Measurements from ENCODE around the gene ATP6V1F. TPM values are rescaled to one million over a fixed set of nuclear protein-coding genes. Genes with fewer than 3 reads are reported as not detected.

ATP6V1F gene
- polyA plus RNA-seq, 1 donor (not counting 4 experiments of a cell fraction or from before 2014, with no cell fraction given), result 263 TPM

DNA sequence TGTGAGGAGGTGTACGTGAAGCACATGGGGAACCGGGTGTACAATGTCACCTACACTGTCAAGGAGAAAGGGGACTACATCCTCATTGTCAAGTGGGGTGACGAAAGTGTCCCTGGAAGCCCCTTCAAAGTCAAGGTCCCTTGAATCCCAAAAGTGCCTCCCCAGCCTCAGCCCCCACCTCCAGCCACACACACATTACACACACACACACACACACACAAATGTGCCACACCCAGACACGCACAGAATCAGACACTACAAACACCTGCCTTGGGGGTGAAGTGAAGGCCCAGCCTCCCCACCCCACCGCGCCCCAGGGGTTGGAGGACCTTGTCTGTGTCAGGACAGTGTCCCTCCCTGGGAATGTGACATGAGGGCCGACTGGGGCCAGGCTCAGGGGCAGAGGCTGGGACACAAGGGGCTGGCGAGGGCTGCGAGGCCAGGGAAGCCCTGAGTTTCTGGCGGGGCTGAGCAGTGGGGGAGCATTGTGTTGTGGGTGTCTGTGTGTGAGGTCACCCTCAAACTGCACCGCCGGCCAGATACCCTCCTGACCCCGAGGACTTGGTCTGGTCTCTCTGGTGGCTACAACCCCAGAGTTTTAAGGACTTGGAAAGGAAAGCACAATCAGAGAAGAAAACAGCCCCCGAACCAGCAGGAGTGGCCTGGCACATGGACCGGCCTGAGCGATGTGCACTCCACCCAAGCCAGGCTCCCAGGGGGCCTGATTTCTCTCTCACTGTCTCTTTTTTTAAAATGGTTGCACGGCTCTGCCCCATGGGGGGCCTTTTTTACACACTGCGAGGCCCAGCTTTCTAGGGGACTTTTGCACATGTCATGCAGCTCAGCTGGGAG is 4.0 kb upstream of the ATP6V1F start:
- H3K9me3 ChIP-seq (ENCODE audit: control insufficient read depth, low read depth, low read length), result no peaks in the 10 kb centered on the region
- H3K4me3 ChIP-seq (ENCODE audit: control insufficient read depth in 2 of 3, extremely low read depth in 1 of 3, insufficient read depth in 2 of 3, low read depth in 1 of 3, low read length in 3 of 3), result no peak overlapping the region
- no peaks in the 10 kb centered on the region for H3K9me1 ChIP-seq (ENCODE audit: control insufficient read depth, extremely low read depth, insufficient read depth, low read length)
- H3K27me3 ChIP-seq (ENCODE audit: control insufficient read depth, extremely low read depth, insufficient read depth, low read length), result no peaks in the 10 kb centered on the region
- FAIRE-seq (no peak), DNase-seq (ENCODE audit: low read depth, low spot score) (no peak)
- H4K20me1 ChIP-seq (ENCODE audit: control insufficient read depth, extremely low read depth, insufficient read depth, low read length), result no peaks in the 10 kb centered on the region
- H3K9ac ChIP-seq (ENCODE audit: control insufficient read depth, extremely low read depth, insufficient read depth, low read length), result no peak overlapping the region
- H2AFZ ChIP-seq (ENCODE audit: control insufficient read depth, low read length), result no peak overlapping the region
- no peak overlapping the region for H3K4me2 ChIP-seq (ENCODE audit: control insufficient read depth, extremely low read depth, insufficient read depth, low read depth, low read length)
- dilution Hi-C loops (cut with MboI; ENCODE audit: extremely low pct_ligation_motif_present, low sequenced_read_pairs), result no loop called here
- H3K27ac ChIP-seq (ENCODE audit: control insufficient read depth, insufficient read depth, low read length), result no peak overlapping the region
- H3K36me3 ChIP-seq (ENCODE audit: control insufficient read depth in 2 of 2, extremely low read depth in 1 of 2, insufficient read depth in 2 of 2, low read length in 2 of 2), result no peaks in the 10 kb centered on the region
- peaks cover 6% of the 10 kb centered on the region for H3K4me1 ChIP-seq (ENCODE audit: control insufficient read depth, extremely low read depth, insufficient read depth, low read length)
- TF ChIP-seq EZH2 (IDR thresholded peaks at IDR 0.05; ENCODE audit: low read length), result no peak
- TF ChIP-seq, protein P1, sequence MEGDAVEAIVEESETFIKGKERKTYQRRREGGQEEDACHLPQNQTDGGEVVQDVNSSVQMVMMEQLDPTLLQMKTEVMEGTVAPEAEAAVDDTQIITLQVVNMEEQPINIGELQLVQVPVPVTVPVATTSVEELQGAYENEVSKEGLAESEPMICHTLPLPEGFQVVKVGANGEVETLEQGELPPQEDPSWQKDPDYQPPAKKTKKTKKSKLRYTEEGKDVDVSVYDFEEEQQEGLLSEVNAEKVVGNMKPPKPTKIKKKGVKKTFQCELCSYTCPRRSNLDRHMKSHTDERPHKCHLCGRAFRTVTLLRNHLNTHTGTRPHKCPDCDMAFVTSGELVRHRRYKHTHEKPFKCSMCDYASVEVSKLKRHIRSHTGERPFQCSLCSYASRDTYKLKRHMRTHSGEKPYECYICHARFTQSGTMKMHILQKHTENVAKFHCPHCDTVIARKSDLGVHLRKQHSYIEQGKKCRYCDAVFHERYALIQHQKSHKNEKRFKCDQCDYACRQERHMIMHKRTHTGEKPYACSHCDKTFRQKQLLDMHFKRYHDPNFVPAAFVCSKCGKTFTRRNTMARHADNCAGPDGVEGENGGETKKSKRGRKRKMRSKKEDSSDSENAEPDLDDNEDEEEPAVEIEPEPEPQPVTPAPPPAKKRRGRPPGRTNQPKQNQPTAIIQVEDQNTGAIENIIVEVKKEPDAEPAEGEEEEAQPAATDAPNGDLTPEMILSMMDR (optimal IDR thresholded peaks at IDR 0.05 in 1 of 3, IDR thresholded peaks at IDR 0.05 in 1 of 3, conservative IDR thresholded peaks at IDR 0.05 in 1 of 3; ENCODE audit: extremely low read depth in 1 of 3, insufficient read depth in 2 of 3, low read length in 3 of 3), result no peak
- H3K79me2 ChIP-seq (ENCODE audit: control insufficient read depth, insufficient read depth, low read length), result peaks cover 9% of the 10 kb centered on the region

DNA sequence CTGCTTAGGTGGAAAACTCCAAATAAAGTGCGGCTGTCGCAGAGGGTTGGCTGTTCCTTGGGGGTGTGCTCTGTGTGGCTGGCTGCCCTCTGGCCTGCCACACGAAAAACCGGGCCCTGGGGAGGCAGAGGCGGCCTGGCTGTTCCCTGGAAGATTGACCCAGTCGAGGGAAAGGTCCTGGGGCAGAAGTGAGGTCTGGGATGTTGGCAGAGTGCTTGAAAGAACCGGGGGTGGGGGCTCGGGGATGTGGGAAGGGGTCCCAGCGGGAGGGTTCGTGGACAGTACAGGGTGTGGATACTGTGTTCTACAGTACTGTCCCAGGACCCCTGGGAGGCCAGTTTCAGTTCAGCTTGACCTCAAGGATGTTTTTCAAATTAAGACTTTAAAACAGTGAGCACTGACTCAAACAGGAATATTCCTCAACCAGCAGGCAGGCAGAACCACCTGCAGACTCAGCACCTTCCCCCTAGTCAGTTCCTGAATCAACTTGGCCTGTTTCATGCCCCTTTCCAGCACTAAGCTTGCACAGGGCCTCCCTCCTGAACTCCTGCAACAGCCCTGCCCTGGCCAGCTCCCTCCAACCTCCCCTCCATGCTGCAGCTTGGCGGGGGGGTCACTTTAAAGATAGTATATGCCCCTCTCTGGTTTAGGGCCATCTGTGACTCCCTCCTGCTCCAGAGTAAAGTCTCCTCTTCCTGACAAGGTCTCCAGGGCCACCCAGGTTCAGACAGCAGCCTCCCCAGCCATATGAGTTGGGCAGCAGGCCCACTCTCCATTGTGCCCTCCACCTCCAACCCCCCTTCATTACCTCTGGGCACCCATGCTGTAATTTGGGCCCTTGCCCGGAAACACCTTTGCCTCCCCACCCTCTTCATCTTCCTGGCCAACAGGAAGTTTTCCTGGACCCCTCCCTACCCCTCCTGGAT is 3.2 kb upstream of the ATP6V1F start:
- no peaks in the 10 kb centered on the region for H4K20me1 ChIP-seq (ENCODE audit: control insufficient read depth, extremely low read depth, insufficient read depth, low read length)
- TF ChIP-seq, protein P1 (optimal IDR thresholded peaks at IDR 0.05 in 1 of 3, IDR thresholded peaks at IDR 0.05 in 1 of 3, conservative IDR thresholded peaks at IDR 0.05 in 1 of 3; ENCODE audit: extremely low read depth in 1 of 3, insufficient read depth in 2 of 3, low read length in 3 of 3), result no peak
- TF ChIP-seq EZH2 (IDR thresholded peaks at IDR 0.05; ENCODE audit: low read length), result no peak
- H3K27ac ChIP-seq (ENCODE audit: control insufficient read depth, insufficient read depth, low read length), result no peak overlapping the region
- FAIRE-seq, result no peak
- peaks cover 0 to 1% of the 10 kb centered on the region in 2 experiments for H3K36me3 ChIP-seq (ENCODE audit: control insufficient read depth in 2 of 2, extremely low read depth in 1 of 2, insufficient read depth in 2 of 2, low read length in 2 of 2)
- H3K79me2 ChIP-seq (ENCODE audit: control insufficient read depth, insufficient read depth, low read length), result peaks cover 18% of the 10 kb centered on the region
- H3K4me3 ChIP-seq (ENCODE audit: control insufficient read depth in 2 of 3, extremely low read depth in 1 of 3, insufficient read depth in 2 of 3, low read depth in 1 of 3, low read length in 3 of 3), result no peak overlapping the region
- H3K9ac ChIP-seq (ENCODE audit: control insufficient read depth, extremely low read depth, insufficient read depth, low read length), result no peak overlapping the region
- DNase-seq (ENCODE audit: low read depth, low spot score), result no peak
- H2AFZ ChIP-seq (ENCODE audit: control insufficient read depth, low read length), result no peak overlapping the region
- peaks cover 14% of the 10 kb centered on the region for H3K4me1 ChIP-seq (ENCODE audit: control insufficient read depth, extremely low read depth, insufficient read depth, low read length)
- dilution Hi-C loops (cut with MboI; ENCODE audit: extremely low pct_ligation_motif_present, low sequenced_read_pairs), result no loop called here
- H3K27me3 ChIP-seq (ENCODE audit: control insufficient read depth, extremely low read depth, insufficient read depth, low read length), result no peaks in the 10 kb centered on the region
- no peaks in the 10 kb centered on the region for H3K9me1 ChIP-seq (ENCODE audit: control insufficient read depth, extremely low read depth, insufficient read depth, low read length)
- H3K9me3 ChIP-seq (ENCODE audit: control insufficient read depth, low read depth, low read length), result no peaks in the 10 kb centered on the region
- H3K4me2 ChIP-seq (ENCODE audit: control insufficient read depth, extremely low read depth, insufficient read depth, low read depth, low read length), result no peak overlapping the region
